Osteoblast (primary cell): Measurements from ENCODE around the gene CRIP2. TPM values are rescaled to one million over a fixed set of nuclear protein-coding genes. Genes with fewer than 3 reads are reported as not detected.

Source experiments
- DNase-seq: peaks from one replicate; pipeline ENCODE4 v3.0.0; 2011; ENCODE audit warnings: low spot score, mixed read lengths; ENCODE audit not compliant: insufficient read length; ENCODE audit errors: missing footprints
- H2AFZ ChIP-seq: 2 replicates; pipeline ENCODE4 v1.6.0; 2011; ENCODE audit warnings: mild to moderate bottlenecking, low read length
- H3K27ac ChIP-seq: 2 replicates; pipeline ENCODE4 v1.5.1; 2011; ENCODE audit warnings: mild to moderate bottlenecking, low read depth, low read length, moderate library complexity
- H3K27me3 ChIP-seq: 2 replicates; pipeline ENCODE4 v1.6.0; 2012; ENCODE audit warnings: mild to moderate bottlenecking, control low read depth, inconsistent platforms, low read length, moderate library complexity; ENCODE audit not compliant: insufficient read depth
- H3K36me3 ChIP-seq: 2 replicates; pipeline ENCODE4 v1.5.1; 2011; ENCODE audit warnings: mild to moderate bottlenecking, low read length, control low read depth, moderate library complexity; ENCODE audit not compliant: insufficient read depth
- H3K4me1 ChIP-seq: 2 replicates; pipeline ENCODE4 v1.5.1; 2011; ENCODE audit warnings: mild to moderate bottlenecking, low read length, control low read depth, moderate library complexity; ENCODE audit not compliant: insufficient read depth
- H3K4me2 ChIP-seq: 2 replicates; pipeline ENCODE4 v1.6.0; 2011; ENCODE audit warnings: mild to moderate bottlenecking, low read length; ENCODE audit not compliant: insufficient read depth
- H3K4me3 ChIP-seq: fragments of 200-600 bp; sonication (generic); 3 replicates; pipeline ENCODE4 v1.5.1; 2012; ENCODE audit warnings: mild to moderate bottlenecking, low read length, inconsistent platforms; ENCODE audit not compliant: insufficient read depth
- H3K79me2 ChIP-seq: 2 replicates; pipeline ENCODE4 v1.6.0; 2012; ENCODE audit warnings: mild to moderate bottlenecking, low read length, control low read depth, inconsistent platforms; ENCODE audit not compliant: insufficient read depth
- H3K9me3 ChIP-seq: 2 replicates; pipeline ENCODE4 v1.5.1; 2011; ENCODE audit warnings: low read depth, low read length, control low read depth
- H4K20me1 ChIP-seq: 2 replicates; pipeline ENCODE4 v1.6.0; 2012; ENCODE audit warnings: mild to moderate bottlenecking, low read length, control low read depth; ENCODE audit not compliant: insufficient read depth
- total RNA-seq: library from RNA; depleted of rRNA; stranded (reverse); fragments of >200 nt; gene quantifications from 2 replicates; pipeline ENCODE4 v1.2.3, GENCODE V29; 2012
- TF ChIP-seq, protein P1 (sequence below): IDR thresholded peaks from 2 replicates; pipeline ENCODE4 v1.5.1; 2011; ENCODE audit warnings: mild to moderate bottlenecking, low read depth, low read length, moderate library complexity; ENCODE audit errors: extremely low read depth

Gene CRIP2
- total RNA-seq, 1 donor: 43.8 TPM

DNA sequence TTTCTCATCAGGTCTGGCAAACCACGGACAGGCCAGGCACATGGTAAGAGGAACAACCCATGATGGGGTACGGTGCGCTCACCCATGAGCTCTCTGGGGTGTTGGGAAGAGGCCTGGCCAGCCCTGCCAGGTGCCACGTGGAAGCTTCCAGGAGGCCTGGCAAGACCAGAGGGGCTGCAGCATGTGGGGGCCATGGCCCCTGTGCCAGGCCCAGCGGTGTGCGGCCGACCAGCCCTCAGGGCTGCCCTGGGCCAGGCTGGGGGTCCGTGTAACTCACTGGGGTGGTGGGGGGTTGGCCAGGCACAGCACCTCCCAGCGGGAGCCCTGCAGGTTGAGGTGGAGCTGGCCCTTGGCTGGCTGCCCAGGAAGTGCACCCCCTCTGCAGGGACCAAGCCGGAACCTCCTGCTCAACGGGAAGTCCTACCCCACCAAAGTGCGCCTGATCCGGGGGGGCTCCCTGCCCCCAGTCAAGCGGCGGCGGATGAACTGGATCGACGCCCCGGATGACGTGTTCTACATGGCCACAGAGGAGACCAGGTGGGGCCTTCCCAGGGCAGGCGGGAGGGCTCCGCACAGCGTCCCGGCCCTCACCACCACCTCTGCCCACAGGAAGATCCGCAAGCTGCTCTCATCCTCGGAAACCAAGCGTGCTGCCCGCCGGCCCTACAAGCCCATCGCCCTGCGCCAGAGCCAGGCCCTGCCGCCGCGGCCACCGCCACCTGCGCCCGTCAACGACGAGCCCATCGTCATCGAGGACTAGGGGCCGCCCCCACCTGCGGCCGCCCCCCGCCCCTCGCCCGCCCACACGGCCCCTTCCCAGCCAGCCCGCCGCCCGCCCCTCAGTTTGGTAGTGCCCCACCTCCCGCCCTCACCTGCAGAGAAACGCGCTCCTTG is 4.9 kb upstream of the CRIP2 start:
- Histone ChIP-seq H3K27me3 (no peaks in the 10 kb centered on the region), H3K4me2 (no peak overlapping the region), H3K36me3 (peaks cover 14% of the 10 kb centered on the region), H3K4me3 (no peak overlapping the region), H2AFZ (no peak overlapping the region), H4K20me1 (peaks cover 19% of the 10 kb centered on the region), H3K27ac (no peak overlapping the region), H3K9me3 (no peaks in the 10 kb centered on the region), H3K4me1 (peaks cover 5% of the 10 kb centered on the region), H3K79me2 (no peaks in the 10 kb centered on the region)
- TF ChIP-seq, protein P1, sequence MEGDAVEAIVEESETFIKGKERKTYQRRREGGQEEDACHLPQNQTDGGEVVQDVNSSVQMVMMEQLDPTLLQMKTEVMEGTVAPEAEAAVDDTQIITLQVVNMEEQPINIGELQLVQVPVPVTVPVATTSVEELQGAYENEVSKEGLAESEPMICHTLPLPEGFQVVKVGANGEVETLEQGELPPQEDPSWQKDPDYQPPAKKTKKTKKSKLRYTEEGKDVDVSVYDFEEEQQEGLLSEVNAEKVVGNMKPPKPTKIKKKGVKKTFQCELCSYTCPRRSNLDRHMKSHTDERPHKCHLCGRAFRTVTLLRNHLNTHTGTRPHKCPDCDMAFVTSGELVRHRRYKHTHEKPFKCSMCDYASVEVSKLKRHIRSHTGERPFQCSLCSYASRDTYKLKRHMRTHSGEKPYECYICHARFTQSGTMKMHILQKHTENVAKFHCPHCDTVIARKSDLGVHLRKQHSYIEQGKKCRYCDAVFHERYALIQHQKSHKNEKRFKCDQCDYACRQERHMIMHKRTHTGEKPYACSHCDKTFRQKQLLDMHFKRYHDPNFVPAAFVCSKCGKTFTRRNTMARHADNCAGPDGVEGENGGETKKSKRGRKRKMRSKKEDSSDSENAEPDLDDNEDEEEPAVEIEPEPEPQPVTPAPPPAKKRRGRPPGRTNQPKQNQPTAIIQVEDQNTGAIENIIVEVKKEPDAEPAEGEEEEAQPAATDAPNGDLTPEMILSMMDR: no peak
- no peak for DNase-seq

DNA sequence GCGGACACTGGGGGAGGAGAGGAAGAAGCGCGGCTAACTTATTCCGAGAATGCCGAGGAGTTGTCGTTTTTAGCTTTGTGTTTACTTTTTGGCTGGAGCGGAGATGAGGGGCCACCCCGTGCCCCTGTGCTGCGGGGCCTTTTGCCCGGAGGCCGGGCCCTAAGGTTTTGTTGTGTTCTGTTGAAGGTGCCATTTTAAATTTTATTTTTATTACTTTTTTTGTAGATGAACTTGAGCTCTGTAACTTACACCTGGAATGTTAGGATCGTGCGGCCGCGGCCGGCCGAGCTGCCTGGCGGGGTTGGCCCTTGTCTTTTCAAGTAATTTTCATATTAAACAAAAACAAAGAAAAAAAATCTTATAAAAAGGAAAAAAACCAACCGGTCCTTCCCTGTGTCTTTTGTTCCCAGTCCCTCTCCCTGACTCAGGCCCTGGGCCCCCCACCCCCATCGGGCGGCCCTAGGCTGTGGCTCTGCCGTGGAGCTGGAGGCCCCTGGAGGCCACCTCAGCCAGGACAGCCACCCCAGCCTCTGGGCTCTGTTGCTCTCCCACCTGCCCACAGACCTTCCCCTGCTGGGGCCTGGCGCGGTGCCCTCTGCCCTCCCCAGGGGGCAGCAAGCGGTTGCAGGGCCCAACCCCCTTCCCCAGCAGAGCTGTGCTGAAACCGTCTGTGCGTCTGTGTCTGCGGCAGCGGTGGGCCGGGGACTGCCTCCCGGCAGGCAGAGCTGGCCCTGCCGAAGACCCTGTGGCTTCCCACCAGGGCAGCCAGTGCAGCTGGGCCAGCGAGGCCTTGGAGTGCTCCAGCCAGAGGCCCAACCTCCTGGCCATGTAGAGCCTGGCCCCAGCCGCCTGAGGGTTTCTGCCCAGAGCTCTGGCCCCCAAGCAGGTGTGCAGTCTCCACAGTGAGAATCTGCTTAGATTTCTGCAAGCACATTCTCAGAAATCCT is 4.0 kb upstream of the CRIP2 start:
- Histone ChIP-seq H3K27ac (no peak overlapping the region), H3K4me3 (no peak overlapping the region), H2AFZ (no peak overlapping the region), H3K36me3 (peaks cover 14% of the 10 kb centered on the region), H4K20me1 (peaks cover 19% of the 10 kb centered on the region), H3K9me3 (no peaks in the 10 kb centered on the region), H3K27me3 (no peaks in the 10 kb centered on the region), H3K79me2 (no peaks in the 10 kb centered on the region), H3K4me2 (no peak overlapping the region), H3K4me1 (peaks cover 10% of the 10 kb centered on the region)
- TF ChIP-seq, protein P1: no peak
- DNase-seq: no peak

DNA sequence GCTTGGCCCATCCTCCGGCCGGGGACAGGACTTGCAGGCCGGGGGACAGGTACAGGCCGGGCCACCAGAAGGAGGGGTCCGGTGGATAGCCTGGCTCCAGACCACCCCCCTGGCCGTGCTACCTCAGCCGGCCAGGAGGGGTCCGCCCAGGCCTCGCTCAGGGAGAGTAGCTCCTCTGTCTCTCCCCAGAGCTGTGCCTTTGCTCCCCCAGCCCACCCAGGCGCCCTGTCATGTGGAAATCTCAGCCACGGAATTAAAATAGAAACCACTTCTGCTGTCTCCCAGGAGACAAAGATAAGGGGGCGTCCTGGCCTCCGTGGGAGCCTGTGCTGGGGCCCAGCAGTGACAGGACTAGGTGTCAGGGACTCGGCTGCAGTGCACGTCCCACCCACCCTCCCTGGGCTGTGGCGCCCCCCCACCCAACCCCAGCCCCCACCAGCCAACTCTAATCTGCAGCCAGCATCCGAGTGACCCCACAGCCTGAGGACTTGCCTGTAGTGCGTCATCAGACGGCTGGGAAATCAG is 3.3 kb upstream of the CRIP2 start:
- H3K4me2 ChIP-seq: no peak overlapping the region
- H3K4me3 ChIP-seq: no peak overlapping the region
- H3K36me3 ChIP-seq: peaks cover 14% of the 10 kb centered on the region
- TF ChIP-seq, protein P1: no peak
- H3K9me3 ChIP-seq: no peaks in the 10 kb centered on the region
- H3K27ac ChIP-seq: no peak overlapping the region
- H3K4me1 ChIP-seq: peaks cover 18% of the 10 kb centered on the region
- peak; percentile 93 for DNase-seq
- peaks cover 19% of the 10 kb centered on the region for H4K20me1 ChIP-seq
- no peaks in the 10 kb centered on the region for H3K27me3 ChIP-seq
- H2AFZ ChIP-seq: no peak overlapping the region
- H3K79me2 ChIP-seq: no peaks in the 10 kb centered on the region
